Measurements from ENCODE around the gene VARS1.
"Not testable (repeated sequence)": the region's sequence is repeated elsewhere in the genome, so short reads cannot be mapped to it uniquely, and the experiment has no call there.

The VARS1 gene

GRCh38 chr6:31794294-31794865 is 1.2 kb downstream of the VARS1 start:
- Histone ChIP-seq H3K36me3 (ENCODE audit: control insufficient read depth, insufficient read depth, low read length) (peaks cover 12% of the 10 kb centered on the region), H3K4me1 (ENCODE audit: control insufficient read depth, insufficient read depth, low read length, poor library complexity, severe bottlenecking) (peaks cover 37% of the 10 kb centered on the region), H3K4me3 (ENCODE audit: insufficient read depth, low read depth, low read length, poor library complexity, severe bottlenecking) (peak overlapping the region; percentile 89), H3K27me3 (replicated peaks; ENCODE audit: control insufficient read depth, insufficient read depth, low read length, poor library complexity, severe bottlenecking) (no peaks in the 10 kb centered on the region), H3K9me3 (ENCODE audit: control insufficient read depth, low read length) (no peaks in the 10 kb centered on the region), H3K27ac (ENCODE audit: insufficient read depth, low read length, poor library complexity, severe bottlenecking) (peak overlapping the region; percentile 90)
- no peak for DNase-seq

GRCh38 chr6:31793927-31794245 is 1.7 kb downstream of the VARS1 start:
- H3K4me3 ChIP-seq (ENCODE audit: insufficient read depth, low read depth, low read length, poor library complexity, severe bottlenecking), result peak overlapping the region; percentile 89
- not testable (repeated sequence) for H3K27me3 ChIP-seq (replicated peaks; ENCODE audit: control insufficient read depth, insufficient read depth, low read length, poor library complexity, severe bottlenecking); H3K9me3 ChIP-seq (ENCODE audit: control insufficient read depth, low read length); DNase-seq
- H3K27ac ChIP-seq (ENCODE audit: insufficient read depth, low read length, poor library complexity, severe bottlenecking), result peak overlapping the region; percentile 90
- H3K36me3 ChIP-seq (ENCODE audit: control insufficient read depth, insufficient read depth, low read length), result peaks cover 13% of the 10 kb centered on the region
- peaks cover 37% of the 10 kb centered on the region for H3K4me1 ChIP-seq (ENCODE audit: control insufficient read depth, insufficient read depth, low read length, poor library complexity, severe bottlenecking)

GRCh38 chr6:31792761-31793171 is 2.8 kb downstream of the VARS1 start:
- Histone ChIP-seq H3K4me3 (ENCODE audit: insufficient read depth, low read depth, low read length, poor library complexity, severe bottlenecking) (no peak overlapping the region), H3K36me3 (ENCODE audit: control insufficient read depth, insufficient read depth, low read length) (peaks cover 13% of the 10 kb centered on the region), H3K4me1 (ENCODE audit: control insufficient read depth, insufficient read depth, low read length, poor library complexity, severe bottlenecking) (peaks cover 27% of the 10 kb centered on the region), H3K9me3 (ENCODE audit: control insufficient read depth, low read length) (no peaks in the 10 kb centered on the region), H3K27me3 (replicated peaks; ENCODE audit: control insufficient read depth, insufficient read depth, low read length, poor library complexity, severe bottlenecking) (no peaks in the 10 kb centered on the region), H3K27ac (ENCODE audit: insufficient read depth, low read length, poor library complexity, severe bottlenecking) (no peak overlapping the region)
- DNase-seq, result no peak

GRCh38 chr6:31792090-31792374 is 3.5 kb downstream of the VARS1 start:
- H3K27me3 ChIP-seq (replicated peaks; ENCODE audit: control insufficient read depth, insufficient read depth, low read length, poor library complexity, severe bottlenecking), result no peaks in the 10 kb centered on the region
- peaks cover 13% of the 10 kb centered on the region for H3K36me3 ChIP-seq (ENCODE audit: control insufficient read depth, insufficient read depth, low read length)
- no peak overlapping the region for H3K27ac ChIP-seq (ENCODE audit: insufficient read depth, low read length, poor library complexity, severe bottlenecking)
- DNase-seq, result no peak
- H3K9me3 ChIP-seq (ENCODE audit: control insufficient read depth, low read length), result no peaks in the 10 kb centered on the region
- H3K4me1 ChIP-seq (ENCODE audit: control insufficient read depth, insufficient read depth, low read length, poor library complexity, severe bottlenecking), result peaks cover 20% of the 10 kb centered on the region
- no peak overlapping the region for H3K4me3 ChIP-seq (ENCODE audit: insufficient read depth, low read depth, low read length, poor library complexity, severe bottlenecking)

- Histone ChIP-seq H3K36me3 (ENCODE audit: control insufficient read depth, insufficient read depth, low read length) (peaks cover 13% of the 10 kb centered on the region), H3K27me3 (replicated peaks; ENCODE audit: control insufficient read depth, insufficient read depth, low read length, poor library complexity, severe bottlenecking) (no peaks in the 10 kb centered on the region), H3K9me3 (ENCODE audit: control insufficient read depth, low read length) (no peaks in the 10 kb centered on the region), H3K4me1 (ENCODE audit: control insufficient read depth, insufficient read depth, low read length, poor library complexity, severe bottlenecking) (peaks cover 15% of the 10 kb centered on the region), H3K4me3 (ENCODE audit: insufficient read depth, low read depth, low read length, poor library complexity, severe bottlenecking) (no peak overlapping the region), H3K27ac (ENCODE audit: insufficient read depth, low read length, poor library complexity, severe bottlenecking) (no peak overlapping the region)
- DNase-seq, result no peak
These were observed 4.0 kb downstream of the VARS1 start for GRCh38 chr6:31791324-31792089.

- peaks cover 45% of the 10 kb centered on the region for H3K36me3 ChIP-seq (ENCODE audit: control insufficient read depth, insufficient read depth, low read length)
- no peak for DNase-seq
- H3K4me1 ChIP-seq (ENCODE audit: control insufficient read depth, insufficient read depth, low read length, poor library complexity, severe bottlenecking), result no peaks in the 10 kb centered on the region
- H3K4me3 ChIP-seq (ENCODE audit: insufficient read depth, low read depth, low read length, poor library complexity, severe bottlenecking), result no peak overlapping the region
- no peaks in the 10 kb centered on the region for H3K27me3 ChIP-seq (replicated peaks; ENCODE audit: control insufficient read depth, insufficient read depth, low read length, poor library complexity, severe bottlenecking)
- H3K9me3 ChIP-seq (ENCODE audit: control insufficient read depth, low read length), result no peaks in the 10 kb centered on the region
- H3K27ac ChIP-seq (ENCODE audit: insufficient read depth, low read length, poor library complexity, severe bottlenecking), result no peak overlapping the region
These were observed 10.1 kb downstream of the VARS1 start for GRCh38 chr6:31785475-31785874.

- Histone ChIP-seq H3K27ac (ENCODE audit: insufficient read depth, low read length, poor library complexity, severe bottlenecking) (no peak overlapping the region), H3K36me3 (ENCODE audit: control insufficient read depth, insufficient read depth, low read length) (peaks cover 54% of the 10 kb centered on the region), H3K4me3 (ENCODE audit: insufficient read depth, low read depth, low read length, poor library complexity, severe bottlenecking) (no peak overlapping the region), H3K27me3 (replicated peaks; ENCODE audit: control insufficient read depth, insufficient read depth, low read length, poor library complexity, severe bottlenecking) (no peaks in the 10 kb centered on the region), H3K4me1 (ENCODE audit: control insufficient read depth, insufficient read depth, low read length, poor library complexity, severe bottlenecking) (no peaks in the 10 kb centered on the region), H3K9me3 (ENCODE audit: control insufficient read depth, low read length) (no peaks in the 10 kb centered on the region)
- DNase-seq, result no peak
These were observed 11.2 kb downstream of the VARS1 start for GRCh38 chr6:31784098-31784925.

GRCh38 chr6:31782126-31782855 is 13.3 kb downstream of the VARS1 start:
- no peak overlapping the region for H3K4me3 ChIP-seq (ENCODE audit: insufficient read depth, low read depth, low read length, poor library complexity, severe bottlenecking)
- no peak overlapping the region for H3K27ac ChIP-seq (ENCODE audit: insufficient read depth, low read length, poor library complexity, severe bottlenecking)
- no peak for DNase-seq
- no peaks in the 10 kb centered on the region for H3K27me3 ChIP-seq (replicated peaks; ENCODE audit: control insufficient read depth, insufficient read depth, low read length, poor library complexity, severe bottlenecking)
- H3K4me1 ChIP-seq (ENCODE audit: control insufficient read depth, insufficient read depth, low read length, poor library complexity, severe bottlenecking), result peaks cover 6% of the 10 kb centered on the region
- H3K9me3 ChIP-seq (ENCODE audit: control insufficient read depth, low read length), result no peaks in the 10 kb centered on the region
- H3K36me3 ChIP-seq (ENCODE audit: control insufficient read depth, insufficient read depth, low read length), result peaks cover 61% of the 10 kb centered on the region

- no peaks in the 10 kb centered on the region for H3K9me3 ChIP-seq (ENCODE audit: control insufficient read depth, low read length)
- H3K27ac ChIP-seq (ENCODE audit: insufficient read depth, low read length, poor library complexity, severe bottlenecking), result no peak overlapping the region
- peaks cover 14% of the 10 kb centered on the region for H3K4me1 ChIP-seq (ENCODE audit: control insufficient read depth, insufficient read depth, low read length, poor library complexity, severe bottlenecking)
- H3K36me3 ChIP-seq (ENCODE audit: control insufficient read depth, insufficient read depth, low read length), result peaks cover 61% of the 10 kb centered on the region
- no peak for DNase-seq
- H3K27me3 ChIP-seq (replicated peaks; ENCODE audit: control insufficient read depth, insufficient read depth, low read length, poor library complexity, severe bottlenecking), result no peaks in the 10 kb centered on the region
- H3K4me3 ChIP-seq (ENCODE audit: insufficient read depth, low read depth, low read length, poor library complexity, severe bottlenecking), result no peak overlapping the region
These were observed 14.1 kb downstream of the VARS1 start for GRCh38 chr6:31781244-31782125.
